Activated CD4-positive, alpha-beta T cell treated with anti-CD3 and anti-CD28 coated beads, Interleukin-2, Interleukin-4, amounts not matched to agents 100 ng/mL and 50 ng/mL, durations not matched to agents 16 hours and 8 hours (primary cell): Measurements from ENCODE around the gene TAS2R20.
"Not testable (repeated sequence)": the region's sequence is repeated elsewhere in the genome, so short reads cannot be mapped to it uniquely, and the experiment has no call there.

Experiments
- DNase-seq: peaks from one replicate; pipeline ENCODE4 v3.0.0-alpha.2; 2020; ENCODE audit warnings: low spot score

Gene TAS2R20, protein sequence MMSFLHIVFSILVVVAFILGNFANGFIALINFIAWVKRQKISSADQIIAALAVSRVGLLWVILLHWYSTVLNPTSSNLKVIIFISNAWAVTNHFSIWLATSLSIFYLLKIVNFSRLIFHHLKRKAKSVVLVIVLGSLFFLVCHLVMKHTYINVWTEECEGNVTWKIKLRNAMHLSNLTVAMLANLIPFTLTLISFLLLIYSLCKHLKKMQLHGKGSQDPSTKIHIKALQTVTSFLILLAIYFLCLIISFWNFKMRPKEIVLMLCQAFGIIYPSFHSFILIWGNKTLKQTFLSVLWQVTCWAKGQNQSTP

DNA sequence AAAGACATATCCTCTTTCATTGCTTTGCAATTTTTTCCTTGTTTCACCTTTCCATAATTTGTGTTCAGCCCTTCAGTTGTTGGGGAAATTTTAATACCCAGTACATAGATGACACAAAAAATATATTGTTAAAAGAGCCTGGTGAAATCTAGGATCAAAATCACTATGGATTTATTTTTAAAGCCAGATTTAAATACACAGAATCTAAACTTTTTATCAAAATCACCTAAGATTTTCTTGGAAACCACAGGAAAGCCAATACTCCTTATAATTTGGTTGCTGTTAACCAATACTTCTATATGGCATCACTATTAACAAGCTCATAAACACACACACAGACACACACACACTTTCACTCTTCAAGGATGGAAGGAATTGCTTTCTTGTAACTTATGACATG lies at the start of gene TAS2R20:
Gene TAS2R20 (minus strand): TSS at position 101 of the 400 bp plus-strand sequence. CDS start 429 bp downstream, outside the sequence.
- no peak for DNase-seq

DNA sequence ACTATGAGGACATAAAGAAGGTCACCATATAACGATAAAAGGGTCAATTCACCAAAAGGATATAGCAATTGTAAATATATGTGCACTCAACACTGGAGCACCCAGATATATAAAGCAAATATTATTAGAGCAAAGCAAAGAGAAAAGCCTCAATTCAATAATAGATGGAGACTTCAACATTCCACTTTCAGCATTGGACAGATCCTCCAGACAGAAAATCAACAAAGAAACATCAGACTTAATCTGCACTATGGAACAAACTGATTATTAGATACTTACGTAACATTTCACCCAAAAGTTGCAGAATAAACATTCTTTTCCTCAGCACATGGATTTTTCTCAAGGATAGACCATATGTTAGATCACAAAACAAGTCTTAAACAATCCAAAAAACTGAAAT lies 43.3 kb upstream of the TAS2R20 start:
- DNase-seq, result not testable (repeated sequence)

DNA sequence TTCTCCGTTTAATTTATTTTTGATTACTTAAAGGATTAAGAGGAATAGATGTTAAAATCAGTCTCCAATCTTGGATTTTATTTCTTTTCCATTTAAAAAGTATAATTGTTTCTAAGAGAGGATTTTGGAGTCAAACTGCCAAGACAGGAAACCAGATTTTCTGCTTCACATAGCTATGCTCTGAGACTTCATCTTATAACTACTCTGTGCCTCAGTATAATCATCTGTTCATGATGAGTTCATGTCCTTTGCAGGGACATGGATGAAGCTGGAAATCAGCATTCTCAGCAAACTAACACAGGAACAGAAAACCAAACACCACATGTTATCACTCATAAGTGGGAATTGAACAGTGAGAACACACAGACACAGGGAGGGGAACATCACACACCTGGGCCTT lies 42.1 kb upstream of the TAS2R20 start:
- no peak for DNase-seq

DNA sequence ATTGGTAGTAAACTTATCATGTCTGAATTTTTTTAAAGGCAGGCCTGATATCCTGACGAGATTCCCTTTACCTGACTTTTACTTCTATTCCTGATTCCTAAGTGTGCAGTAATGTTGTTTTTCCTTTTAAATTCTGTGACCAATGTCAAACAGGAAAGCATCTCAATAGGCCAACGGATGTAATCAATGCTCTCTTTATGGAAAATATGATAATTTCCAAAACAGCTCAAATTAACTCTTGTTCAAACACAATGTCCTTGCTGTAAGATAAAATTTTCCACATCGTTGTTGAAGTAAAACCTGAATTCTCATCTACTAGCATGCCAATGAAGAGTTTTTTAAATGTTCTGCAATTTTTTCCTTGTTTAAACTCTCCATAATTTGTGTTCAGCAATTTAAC lies 41.1 kb upstream of the TAS2R20 start:
- DNase-seq, result no peak

DNA sequence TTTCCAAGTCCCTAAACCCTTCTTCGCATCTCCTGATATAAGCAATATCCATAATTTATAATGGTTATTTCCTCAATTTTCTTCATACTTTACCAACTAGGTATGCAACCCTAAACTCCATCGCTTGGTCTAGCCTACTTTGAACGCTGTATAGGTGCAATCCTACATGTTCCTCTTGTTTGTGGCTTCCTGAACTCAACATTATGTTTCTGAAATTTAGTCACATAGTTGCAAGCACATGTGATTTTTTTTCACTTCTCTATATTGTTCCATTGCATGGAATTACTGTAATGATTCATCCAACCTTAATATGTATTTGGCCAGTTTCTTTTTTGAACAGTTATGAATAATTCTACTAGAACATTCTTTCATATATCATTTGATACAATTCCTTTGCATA lies 35.9 kb upstream of the TAS2R20 start:
- not testable (repeated sequence) for DNase-seq

DNA sequence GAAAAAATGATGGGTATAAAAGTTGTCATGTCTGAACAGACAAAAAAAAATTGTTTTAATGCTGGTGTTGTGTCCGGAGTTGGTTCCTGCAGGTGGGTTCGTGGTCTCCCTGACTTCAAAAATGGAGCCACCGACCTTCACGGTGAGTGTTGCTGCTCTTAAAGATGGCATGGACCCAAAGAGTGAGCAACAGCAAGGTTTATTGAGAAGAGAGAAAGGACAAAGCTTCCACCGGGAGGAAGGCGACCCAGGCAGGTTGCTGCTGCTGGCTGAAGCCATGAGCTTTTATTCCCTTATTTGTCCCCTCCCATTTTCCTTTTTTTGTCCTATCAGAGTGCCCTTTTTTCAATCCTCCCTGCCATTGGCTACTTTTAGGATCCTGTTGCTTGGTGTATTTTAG lies 33.2 kb upstream of the TAS2R20 start, which contains the start of gene TAS2R31:
Gene TAS2R31 (minus strand): TSS at position 101 of the 400 bp plus-strand sequence. CDS start 72 bp downstream, at position 29.
- DNase-seq, result no peak

DNA sequence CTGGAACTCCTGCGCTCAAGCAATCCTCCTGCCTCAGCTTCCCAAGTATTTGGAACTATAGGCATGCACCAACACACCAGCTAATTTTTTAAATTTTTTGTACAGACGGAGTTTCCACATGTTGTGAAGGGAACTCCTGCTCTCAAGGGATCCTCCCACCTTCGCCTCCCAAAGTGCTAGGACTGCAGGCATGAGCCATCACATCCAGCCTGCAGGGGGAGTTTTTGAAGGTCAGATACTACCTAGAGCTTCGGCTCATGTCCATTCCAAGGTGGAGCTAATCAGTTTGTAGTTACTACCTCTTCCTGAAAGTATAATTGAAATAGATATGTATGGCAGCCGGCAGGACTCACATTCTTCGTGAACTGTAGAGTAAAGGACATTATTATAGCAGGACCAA lies 28.0 kb upstream of the TAS2R20 start:
- no peak for DNase-seq

DNA sequence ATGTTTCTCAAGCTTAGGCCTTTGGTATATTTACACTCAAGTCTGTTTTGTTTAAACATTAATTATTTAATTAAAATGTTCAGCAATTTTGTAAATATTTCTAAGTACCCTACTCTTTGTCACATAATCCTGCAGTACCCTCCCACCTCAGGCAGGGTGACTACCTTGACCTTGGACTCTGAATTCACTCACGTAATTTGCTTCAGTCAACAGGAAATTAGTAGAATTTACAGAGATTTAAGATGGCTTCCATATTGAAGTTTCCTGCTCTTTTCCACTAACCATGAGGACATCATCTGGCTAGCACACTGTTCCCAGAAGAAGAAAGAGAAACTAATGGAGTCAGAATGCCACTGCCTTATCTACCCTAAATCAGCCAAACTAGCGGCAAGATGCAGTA lies 25.3 kb upstream of the TAS2R20 start:
- DNase-seq, result no peak

DNA sequence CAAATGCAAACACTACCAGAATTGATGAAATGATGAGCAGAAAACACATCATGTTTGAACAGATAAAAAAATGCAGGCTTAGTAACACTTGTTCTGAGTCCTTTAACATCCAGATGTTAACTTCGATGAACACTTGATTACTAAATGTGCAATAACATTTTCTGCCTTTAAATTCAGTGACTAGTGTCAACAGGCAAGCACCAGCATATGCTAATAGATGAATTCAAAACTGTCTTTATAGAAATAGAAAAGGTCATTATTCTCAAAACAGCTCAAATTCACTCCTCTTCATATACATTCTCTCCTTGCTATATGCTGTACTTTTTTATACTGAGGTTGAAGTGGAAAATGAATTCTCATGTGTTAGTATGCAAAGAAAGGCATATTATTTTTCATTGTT lies 24.4 kb upstream of the TAS2R20 start, which contains the start of gene TAS2R19:
Gene TAS2R19 (minus strand): TSS at position 101 of the 400 bp plus-strand sequence. CDS start 49 bp downstream, at position 52.
- DNase-seq, result no peak

DNA sequence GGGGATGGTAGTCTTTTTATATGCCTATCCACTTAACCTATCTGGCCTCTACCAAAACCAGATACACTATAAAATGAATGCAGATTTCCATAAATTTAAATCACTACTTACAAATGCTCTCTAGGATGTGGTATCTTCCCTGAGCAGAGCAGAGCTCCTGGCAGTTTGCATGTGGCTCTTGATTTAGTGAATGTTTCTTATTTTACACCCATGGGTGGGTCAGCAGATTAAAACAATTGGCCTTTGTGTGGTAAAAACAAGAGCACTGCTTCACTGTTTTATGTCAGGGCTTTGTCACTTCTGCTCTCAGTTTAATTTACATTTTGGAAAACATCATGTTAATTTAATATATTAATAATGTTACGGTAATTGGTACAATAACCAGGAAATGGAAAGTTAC lies 18.8 kb upstream of the TAS2R20 start:
- DNase-seq, result no peak

DNA sequence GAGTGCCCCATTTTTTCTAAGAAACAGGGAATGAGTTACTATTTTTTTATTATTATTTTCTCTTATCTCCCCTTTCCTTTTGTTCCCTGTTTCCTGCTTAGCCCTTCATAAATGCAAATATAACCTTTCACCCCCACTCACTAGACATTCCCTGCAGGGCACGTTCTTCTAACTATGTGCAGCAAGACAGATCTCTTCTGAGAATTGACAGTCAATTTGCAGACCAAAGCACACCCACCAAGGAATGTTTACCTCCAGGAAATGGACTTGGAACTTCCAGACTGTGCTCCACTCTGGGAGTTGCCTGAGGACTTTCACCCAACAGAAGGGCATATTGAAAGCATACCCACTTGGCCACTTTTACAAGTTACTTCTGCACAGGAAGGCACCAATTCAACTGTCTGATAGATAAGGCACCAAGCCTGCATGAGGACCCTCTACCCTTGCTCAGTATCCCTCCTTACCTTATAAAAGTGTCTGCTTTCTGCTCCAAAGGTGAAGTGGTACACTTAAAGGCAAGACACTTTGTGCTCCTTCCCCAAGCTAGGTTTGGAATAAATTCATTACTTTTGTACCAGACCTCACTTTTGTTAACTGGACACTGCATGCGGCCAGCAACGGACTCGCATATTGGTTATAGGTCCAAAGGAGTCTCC lies 17.8 kb upstream of the TAS2R20 start:
- no peak for DNase-seq

DNA sequence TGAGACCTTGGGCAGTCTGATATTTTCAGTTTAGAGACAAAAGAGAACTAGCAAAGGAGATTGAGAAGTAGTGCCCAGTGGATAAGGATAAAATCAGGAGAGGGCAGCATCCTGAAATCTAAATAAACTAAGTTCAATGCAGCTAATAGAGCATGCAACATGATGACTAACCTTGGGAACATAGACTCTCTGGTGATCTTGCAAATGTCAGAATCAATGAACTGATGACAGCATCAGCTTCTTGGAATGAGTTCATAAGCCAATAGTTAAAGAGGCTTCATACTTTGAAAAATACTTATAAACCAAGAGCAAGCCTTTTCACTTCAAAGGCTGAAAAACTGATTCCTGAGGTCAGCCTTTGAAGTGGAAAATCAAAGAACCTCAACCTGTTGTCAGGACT lies 16.1 kb upstream of the TAS2R20 start:
- no peak for DNase-seq

DNA sequence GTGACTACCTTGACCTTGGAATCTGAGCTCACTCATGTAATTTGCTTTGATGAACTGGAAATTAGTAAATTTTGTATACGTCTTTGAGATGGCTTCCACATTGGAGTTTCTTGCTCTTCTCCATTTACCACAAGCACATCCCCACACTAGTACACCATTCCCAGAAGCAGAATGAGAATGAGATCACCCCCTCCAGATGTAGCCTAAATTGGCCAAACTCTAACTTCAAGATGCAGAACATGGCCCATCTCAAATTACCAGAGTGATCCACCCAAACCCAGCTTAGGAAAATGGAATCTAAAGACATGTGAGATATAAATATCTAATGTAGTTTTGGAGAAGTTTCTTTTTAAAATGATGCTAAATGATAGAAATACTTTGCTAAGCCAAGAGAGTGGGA lies 9.5 kb upstream of the TAS2R20 start:
- no peak for DNase-seq

DNA sequence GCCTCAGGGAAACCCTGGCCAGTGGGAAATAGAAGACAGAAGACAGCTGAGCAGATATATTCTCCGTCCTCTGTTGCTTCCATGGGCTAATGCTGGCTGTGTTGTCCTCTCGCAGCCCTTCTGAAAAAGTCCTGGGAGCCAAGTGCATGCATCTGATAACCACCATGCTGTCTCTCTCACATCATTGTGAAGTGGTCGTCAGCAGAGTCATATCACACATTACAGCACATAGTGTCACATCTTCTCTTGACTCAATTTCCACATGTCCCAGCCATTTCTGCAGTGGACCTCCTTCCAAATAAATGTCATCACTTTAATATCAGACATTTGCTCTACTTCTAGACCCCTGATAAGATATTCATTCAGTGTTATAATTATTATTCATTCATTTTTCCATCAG lies 3.8 kb downstream of the TAS2R20 start:
- DNase-seq, result no peak

DNA sequence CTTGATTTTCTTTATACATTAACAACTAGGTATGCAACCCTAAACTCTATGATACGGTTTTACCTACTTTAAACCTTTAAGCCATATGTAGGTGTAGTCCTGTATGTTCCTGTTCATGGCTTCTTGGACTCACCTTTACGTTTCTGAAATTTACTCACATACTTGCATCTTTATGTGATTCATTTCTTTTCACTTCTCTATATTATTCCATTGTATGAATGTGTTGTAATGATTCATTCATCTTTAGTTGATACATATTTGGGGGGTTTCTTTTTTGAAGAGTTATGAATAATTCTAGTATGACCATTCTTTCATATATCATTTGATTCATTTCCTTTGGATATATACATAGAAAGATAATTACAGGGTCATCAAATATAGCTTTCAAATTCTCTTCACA lies 9.0 kb downstream of the TAS2R20 start:
- no peak for DNase-seq

DNA sequence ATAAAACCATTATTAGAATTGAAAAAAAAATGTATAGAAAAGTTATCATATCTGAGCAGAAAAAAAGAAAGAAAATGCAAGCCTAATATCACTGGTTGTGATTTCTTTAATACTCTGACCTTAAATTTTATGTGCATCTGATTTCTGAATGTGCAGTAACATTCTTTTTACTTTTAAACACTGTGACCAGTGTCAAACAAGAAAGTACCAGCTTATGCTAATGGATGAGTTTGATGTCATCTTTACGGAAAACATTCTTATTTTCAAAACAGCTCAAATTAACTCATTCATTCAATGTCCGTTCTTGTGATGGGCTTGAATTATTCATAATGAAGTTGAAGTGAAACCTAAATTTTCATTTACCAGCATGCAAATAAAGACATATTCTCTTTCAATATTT lies 11.3 kb downstream of the TAS2R20 start, which contains the start of gene TAS2R50:
Gene TAS2R50 (minus strand): TSS at position 101 of the 400 bp plus-strand sequence. CDS start 52 bp downstream, at position 49.
- DNase-seq, result no peak

DNA sequence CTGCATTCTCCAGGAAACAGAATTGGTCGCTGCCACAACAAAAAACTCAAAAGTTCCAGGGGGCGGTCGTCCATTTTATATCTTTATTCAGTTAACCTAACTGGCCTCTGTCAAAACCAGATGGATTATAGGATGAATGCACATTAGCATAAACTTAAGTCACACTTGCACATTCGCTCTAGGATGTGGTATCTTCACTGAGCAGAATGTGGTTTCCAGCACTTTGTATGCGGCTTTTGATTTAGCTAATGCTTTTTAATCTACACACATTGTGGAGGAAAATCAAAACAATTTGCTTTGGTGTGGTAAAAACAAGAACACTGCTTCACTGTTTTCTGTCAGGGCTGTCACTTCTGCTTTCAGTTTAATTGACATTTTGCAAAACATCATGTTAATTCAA lies 15.9 kb downstream of the TAS2R20 start:
- DNase-seq, result peak; percentile 88

DNA sequence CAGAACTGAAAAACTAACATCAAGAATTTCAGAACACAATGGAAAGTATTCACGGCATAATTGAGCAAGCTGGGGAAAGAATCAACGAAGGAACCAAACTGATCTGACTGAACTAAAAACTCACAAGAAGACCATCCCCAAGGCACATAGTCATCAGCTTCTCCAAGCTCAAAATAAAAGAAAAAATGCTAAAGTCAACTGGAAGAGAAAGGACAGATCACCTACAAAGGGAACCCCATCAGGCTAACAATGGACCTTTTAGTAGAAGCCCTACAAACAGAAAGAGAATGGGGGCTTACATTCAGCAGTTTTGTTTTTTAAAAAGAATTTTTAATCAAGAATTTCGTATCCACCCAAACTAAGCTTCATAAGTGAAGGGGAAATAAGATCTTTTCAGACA lies 23.1 kb downstream of the TAS2R20 start:
- no peak for DNase-seq

DNA sequence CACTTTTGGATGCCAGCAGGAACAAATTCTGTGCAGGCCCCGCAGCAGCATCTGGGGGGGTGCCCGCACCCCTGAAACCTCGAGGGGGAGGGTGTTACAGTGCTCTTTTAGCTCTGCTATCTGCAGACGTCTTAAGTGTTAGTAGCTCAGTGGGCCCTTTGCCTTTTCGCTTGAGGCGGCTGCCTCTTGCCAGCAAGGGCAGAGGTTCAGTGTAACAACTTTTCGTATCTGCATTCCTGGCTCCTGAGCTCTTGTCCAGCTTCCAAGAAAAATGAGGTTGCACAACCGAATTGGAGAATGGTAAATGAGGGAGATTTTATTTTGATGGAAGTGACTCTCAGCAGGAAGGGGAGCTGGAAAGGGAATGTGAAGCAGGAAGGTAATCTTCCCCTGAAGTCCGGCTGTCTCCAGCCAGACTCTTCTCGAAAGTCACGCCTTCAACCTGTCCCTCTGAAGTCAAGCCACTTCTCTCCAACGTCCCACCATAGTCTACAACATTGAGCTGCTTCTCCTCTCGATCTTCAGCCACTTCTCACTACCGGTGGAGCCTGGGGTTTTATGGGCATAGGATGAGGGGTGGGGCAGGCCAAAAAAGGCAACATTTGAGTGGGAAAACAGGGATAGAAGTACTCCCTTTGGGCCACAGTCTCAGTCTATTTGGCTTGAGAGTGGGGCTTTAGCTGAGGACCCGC lies 29.2 kb downstream of the TAS2R20 start:
- DNase-seq, result no peak

DNA sequence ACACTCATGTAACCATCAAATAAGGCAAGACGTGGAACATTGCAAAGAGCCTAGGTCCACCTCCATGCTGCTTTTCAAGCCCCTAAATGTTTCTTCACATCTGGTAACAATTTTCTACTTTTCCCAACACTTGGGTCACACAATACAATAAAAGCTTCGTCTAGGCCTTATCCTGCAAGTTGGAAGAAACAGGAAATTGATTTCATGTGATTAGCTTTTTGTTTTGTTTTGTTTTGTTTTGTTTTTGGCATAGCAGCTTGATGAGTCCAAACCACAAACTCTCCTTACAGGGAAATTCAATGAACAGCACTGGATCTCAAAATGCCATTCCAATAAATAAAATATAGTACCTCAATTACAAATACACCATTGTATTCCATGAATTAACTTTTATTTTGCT lies 30.7 kb downstream of the TAS2R20 start:
- DNase-seq, result no peak

DNA sequence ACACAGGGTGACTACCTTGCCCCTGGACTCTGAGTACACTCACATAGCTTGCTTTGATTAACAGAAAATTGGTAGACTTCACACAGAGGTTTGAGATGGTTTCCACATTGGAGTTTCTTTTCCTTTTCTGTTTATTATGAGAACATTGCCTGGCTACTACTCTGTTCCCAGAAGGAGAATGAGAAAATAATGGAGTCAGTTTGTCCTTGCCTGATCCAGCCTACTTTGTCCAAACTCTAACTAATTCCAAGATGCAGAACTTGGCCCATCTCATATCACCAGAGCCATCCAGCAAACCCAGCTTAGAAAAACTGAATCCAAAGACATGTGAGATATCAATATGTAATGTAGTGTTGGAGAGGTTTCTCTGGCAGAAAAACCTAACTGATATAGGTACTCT lies 31.8 kb downstream of the TAS2R20 start:
- DNase-seq, result no peak

DNA sequence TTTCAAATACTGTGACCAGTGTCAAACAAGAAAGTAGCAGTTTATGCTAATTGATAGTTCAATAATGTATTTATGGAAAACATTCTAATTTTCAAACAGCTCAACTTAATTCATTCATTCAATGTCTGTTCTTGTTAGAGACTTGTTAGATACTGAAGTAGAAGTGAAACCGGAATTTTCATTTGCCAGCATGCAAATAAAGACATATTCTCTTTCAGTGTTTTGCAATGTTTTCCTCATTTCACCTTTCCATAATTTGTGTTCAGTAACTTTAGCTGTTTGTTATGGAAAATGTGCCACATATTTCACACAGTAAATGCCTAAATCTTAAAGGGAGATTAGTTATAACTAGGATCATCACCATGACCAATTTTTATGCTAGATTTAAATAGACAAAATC lies 32.6 kb downstream of the TAS2R20 start:
- DNase-seq, result no peak

DNA sequence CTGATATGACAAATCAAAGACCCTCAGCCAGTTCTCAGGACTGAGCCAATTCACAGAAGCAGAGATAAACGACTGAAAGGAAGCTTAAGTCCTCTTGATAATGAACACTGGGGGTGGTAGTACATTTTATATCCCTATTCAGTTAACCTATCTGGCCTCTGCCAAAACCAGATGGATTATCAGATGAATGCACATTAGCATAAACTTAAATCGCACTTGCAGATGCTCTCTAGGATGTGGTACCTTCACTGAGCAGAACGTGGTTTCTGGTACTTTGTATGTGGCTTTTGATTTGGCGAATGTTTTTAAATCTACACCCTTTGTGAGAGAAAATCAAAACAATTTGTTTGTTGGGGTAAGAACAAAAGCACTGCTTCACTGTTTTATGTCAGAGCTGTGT lies 37.9 kb downstream of the TAS2R20 start:
- no peak for DNase-seq
